GM19438 (cell line): ENCODE results near the gene PSMA2.

ENCODE experiments used
- ATAC-seq: cut with Tn5 transposase; IDR thresholded peaks from one replicate; pipeline ENCODE4 v1.9.1; 2021; ENCODE audit warnings: low read depth; ENCODE audit not compliant: unreplicated experiment

PSMA2 gene

GRCh38 chr7:42940985-42941847, 9.2 kb upstream of the PSMA2 start:
- peak; percentile 58 for ATAC-seq

DNA sequence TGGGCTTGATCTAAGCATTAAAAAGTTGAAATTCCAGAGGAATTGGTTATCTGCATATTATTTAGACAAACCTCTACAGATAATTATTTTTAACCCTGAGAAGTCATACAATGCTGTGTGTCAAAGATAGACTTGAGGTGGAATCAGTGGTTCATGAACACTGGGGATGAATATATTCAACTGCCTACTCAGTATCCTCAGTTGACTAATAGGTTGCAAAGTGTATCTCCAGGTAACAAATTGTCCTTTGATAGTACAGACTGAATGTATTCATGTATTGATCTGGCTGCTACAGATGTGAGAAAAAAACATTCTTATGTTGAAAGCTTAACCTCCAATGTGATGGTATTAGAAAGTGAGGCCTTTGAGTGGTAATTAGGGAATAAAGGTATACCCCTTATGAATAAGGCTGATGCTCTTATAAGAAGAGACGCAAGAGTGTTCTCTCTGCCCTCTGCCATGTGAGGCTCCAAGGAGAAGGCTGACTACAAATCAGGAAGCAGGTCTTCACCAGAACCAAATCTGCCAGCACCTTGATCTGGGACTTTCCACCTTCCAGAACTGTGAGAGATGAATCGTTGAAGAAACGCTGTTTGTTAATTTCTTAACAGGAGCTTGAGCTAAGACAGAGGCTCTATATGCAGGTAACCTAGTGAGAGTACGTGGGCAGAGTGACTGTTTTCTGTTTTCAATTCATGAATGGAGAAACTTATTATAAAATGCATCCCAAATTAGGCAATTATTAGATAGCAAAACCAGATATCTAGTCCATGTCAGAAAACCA, 7.7 kb upstream of the PSMA2 start:
- no peak for ATAC-seq

DNA sequence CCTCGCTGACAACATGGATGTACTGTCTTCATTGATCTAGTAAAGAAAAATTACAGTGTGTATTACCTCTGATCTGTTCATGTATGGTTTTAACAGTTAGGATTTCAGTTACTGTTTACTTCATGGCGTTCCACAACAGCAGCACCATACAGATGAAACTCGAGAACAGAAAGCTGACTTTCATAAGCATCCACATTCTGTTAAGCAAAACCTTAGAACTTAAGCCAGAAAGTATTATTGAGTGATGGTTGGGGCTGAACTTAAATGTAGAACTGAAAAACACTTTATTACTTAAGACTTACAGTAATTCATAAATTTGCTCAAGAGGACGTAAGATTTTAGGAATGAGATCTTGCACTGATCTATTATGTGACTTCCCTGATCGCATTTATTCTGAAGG, 3.9 kb upstream of the PSMA2 start:
- no peak for ATAC-seq

GRCh38 chr7:42934291-42934690, 2.3 kb upstream of the PSMA2 start:
- no peak for ATAC-seq

DNA sequence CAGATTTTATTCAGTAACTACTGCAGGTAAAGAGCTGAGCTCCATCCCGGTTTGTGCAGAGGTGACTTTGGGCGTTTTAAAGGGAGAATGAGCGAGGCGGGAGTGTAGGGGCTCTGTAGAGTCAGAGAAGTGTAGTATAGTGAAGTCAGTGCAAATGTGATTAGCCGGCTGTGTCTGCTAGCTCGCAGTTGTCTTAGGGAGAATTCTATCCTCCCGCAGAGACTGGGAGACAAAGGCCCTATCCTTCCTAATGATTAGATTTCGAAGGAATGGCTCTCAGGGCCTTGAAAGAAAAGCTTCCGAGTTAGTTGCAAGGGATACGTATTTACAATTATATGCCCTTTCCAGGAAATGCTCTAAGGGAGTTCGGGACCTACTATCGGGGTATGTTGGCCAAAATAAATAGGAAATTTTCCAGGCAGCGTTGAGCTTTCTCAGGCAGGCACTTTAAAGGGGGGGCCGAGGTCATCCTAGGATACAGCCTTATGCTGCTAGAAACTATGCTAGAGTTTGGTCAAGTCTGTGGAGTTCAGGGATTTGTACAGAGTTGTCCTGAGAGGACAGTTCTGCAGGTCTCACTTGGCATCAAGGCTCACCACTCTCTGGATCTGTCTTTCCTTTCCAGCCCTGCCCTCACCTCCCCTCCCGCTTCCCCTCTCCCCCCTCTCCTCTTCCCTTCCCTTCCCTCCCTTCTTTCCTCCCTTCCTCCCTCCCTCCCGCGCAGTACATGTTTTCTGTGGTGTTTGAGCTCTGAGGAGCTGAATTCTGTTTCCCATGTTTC, 1.0 kb upstream of the PSMA2 start:
- no peak for ATAC-seq

DNA sequence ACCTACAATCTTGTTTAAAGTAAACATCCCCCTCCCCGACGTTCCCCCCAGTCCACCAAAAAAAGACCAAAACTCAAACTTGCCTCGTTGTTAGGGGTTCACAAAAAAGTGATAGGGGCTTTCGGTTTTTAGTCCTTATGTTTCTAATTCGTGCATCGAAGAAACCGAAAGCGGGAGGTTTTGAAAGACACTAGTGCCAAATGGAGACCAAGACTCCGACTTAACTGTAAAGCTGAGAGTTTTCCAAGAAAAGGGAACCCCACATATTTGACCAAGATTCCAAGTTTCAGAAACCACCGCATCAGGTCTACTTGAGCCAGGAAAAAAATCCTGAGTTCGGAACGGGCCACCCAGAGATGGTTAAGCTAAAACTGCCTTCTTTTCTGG, 534 bp downstream of the PSMA2 start:
- ATAC-seq: no peak

GRCh38 chr7:42930889-42931288, 1.1 kb downstream of the PSMA2 start:
- no peak for ATAC-seq

- ATAC-seq: no peak
Observed at GRCh38 chr7:42929449-42929848, 2.5 kb downstream of the PSMA2 start.

- no peak for ATAC-seq
Observed at GRCh38 chr7:42928754-42929153, 3.2 kb downstream of the PSMA2 start.

DNA sequence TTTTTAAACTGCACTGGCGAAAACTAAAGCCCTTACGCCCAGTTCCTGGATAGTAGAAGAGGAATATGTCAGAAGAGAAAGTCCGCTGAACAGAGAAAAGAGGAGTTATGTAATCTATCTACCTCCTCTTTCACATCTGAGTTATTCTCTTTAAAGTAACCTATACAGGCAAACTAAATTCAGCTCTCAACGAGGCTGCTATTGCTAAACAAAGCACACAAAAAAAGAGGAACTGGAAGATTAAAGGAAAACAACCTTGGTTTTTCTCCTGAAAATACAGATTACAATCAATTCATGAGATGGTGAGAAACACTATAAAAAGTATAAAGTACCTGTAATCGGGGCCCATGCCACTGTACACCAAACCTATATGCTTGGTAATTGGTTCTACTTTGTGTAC, 5.8 kb downstream of the PSMA2 start:
- no peak for ATAC-seq

- no peak for ATAC-seq
Observed at GRCh38 chr7:42925630-42926029, 6.3 kb downstream of the PSMA2 start.

- no peak for ATAC-seq
Observed at GRCh38 chr7:42924223-42924838, 7.6 kb downstream of the PSMA2 start.

GRCh38 chr7:42922017-42922753, 9.8 kb downstream of the PSMA2 start:
- no peak for ATAC-seq

- ATAC-seq: no peak
Observed at GRCh38 chr7:42915356-42915755, 16.6 kb downstream of the PSMA2 start.

GRCh38 chr7:42914421-42915045, 17.4 kb downstream of the PSMA2 start:
- ATAC-seq: no peak

GRCh38 chr7:42914009-42914408, 18.0 kb downstream of the PSMA2 start:
- ATAC-seq: no peak

DNA sequence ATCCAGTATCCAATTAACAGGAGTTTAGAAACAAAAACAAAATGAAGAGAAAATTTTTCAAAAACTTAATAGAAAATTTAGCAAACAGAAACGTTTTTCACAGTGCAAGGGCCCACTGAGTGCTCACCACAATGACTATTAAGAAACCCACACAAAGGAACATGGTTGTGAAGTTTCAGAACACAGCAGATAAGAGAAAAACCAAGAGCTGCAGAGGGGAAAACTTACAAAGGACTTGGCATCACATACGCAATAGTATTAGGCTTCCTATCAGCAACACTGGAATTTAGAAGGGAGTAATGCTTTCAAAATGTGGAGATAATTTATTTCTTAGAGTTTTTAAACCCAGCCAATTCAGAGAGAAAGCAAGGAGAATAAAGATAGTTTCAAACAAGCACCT, 18.4 kb downstream of the PSMA2 start:
- no peak for ATAC-seq

DNA sequence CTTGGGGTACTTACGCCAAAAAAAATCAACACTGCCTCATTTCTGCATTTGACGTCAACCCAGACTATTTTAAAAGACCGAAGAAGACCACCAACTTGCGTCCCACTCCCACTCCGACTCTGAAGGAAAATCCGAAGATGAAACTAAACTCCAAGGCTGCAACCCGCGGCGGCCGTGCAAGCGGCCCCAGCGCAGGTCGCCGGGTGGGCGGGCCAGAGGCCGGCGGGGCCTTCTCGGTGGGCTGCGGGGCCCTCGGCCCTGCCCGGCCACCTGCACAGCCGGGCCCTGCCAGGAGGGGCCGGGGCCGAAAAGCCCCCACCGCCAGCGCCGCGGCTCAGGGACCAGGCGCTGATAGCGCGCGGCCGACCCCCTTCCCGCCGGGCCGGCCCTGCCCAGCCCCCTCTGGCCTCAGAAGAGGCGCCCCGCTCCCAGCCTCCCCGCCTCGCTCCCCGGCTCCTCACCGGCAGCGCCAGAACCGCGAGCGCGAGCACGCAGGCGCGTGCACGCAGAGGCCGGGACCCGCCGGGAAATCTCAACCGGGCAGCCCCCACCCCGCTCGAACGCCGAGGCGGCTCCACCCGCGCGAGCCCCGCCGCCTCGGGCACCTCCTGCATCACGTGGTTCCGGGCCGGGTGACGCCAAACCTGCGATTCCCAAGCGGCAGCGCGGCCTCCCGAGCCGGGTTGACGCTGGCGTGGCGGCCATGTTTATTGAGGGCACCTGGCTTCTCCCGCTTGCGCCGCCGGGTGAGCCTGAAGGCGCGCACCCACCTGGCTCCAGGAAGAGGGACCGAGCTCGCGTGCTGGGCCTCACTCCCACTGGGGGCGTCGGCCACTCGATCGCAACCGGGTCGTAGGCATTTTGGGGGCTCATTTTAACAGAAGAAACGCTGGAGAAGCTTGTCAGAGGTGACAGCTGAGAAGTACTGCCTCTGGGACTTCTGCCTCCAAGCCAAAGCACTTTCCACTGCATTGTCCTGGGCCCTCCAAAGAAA, 20.2 kb downstream of the PSMA2 start, which contains the start of gene C7orf25:
C7orf25 (minus strand) TSS at position 617 of the 994 bp plus-strand sequence. CDS start 1,170 bp downstream, outside the sequence.
- peak; percentile 94 for ATAC-seq
